DND-41 (cell line): Measurements from ENCODE around the gene UBL3.
A peak's percentile ranks its signal among the peaks of the same experiment; 100 is the strongest.

Source experiments
- ATAC-seq: fragments of 200-7000 bp; cut with Tn5 transposase; 3 replicates; pipeline ENCODE4 v1.9.1; 2021; ENCODE audit warnings: low read depth; ENCODE audit not compliant: insufficient read depth
- DNase-seq: peaks from one replicate; pipeline ENCODE4 v3.0.0-alpha.2; 2020
- H2AFZ ChIP-seq: 2 replicates; pipeline ENCODE4 v1.6.0; 2012; ENCODE audit warnings: low read depth, low read length
- H3K27ac ChIP-seq: 2 replicates; pipeline ENCODE4 v1.5.1; 2012; ENCODE audit warnings: low read length, inconsistent platforms
- H3K27me3 ChIP-seq: fragments of 200-600 bp; sonication (generic); 2 replicates; pipeline ENCODE4 v1.6.0; 2012; ENCODE audit warnings: low read length, mild to moderate bottlenecking, inconsistent platforms; ENCODE audit not compliant: insufficient read depth, poor library complexity
- H3K36me3 ChIP-seq: 2 replicates; pipeline ENCODE4 v1.5.1; 2012; ENCODE audit warnings: low read length, inconsistent platforms; ENCODE audit not compliant: insufficient read depth
- H3K4me1 ChIP-seq: 2 replicates; pipeline ENCODE4 v1.5.1; 2012; ENCODE audit warnings: mild to moderate bottlenecking, low read length; ENCODE audit not compliant: insufficient read depth
- H3K4me2 ChIP-seq: 2 replicates; pipeline ENCODE4 v1.6.0; 2012; ENCODE audit warnings: mild to moderate bottlenecking, moderate library complexity, low read length, inconsistent platforms; ENCODE audit not compliant: insufficient read depth
- H3K4me3 ChIP-seq, 2 experiments: fragments of 200-600 bp in 1 of 2; shearing (Covaris generic) in 1 of 2; 2 replicates each; pipeline ENCODE4 v1.5.1; 2012 to 2016; ENCODE audit warnings: inconsistent platforms in 2 of 2, low read length in 2 of 2, mild to moderate bottlenecking in 2 of 2, low read depth in 1 of 2, moderate library complexity in 1 of 2
- H3K79me2 ChIP-seq: 2 replicates; pipeline ENCODE4 v1.6.0; 2012; ENCODE audit warnings: low read length, inconsistent platforms; ENCODE audit not compliant: insufficient read depth
- H3K9ac ChIP-seq: 2 replicates; pipeline ENCODE4 v1.6.0; 2012; ENCODE audit warnings: low read depth, mild to moderate bottlenecking, inconsistent platforms, low read length, moderate library complexity
- H3K9me3 ChIP-seq: 2 replicates; pipeline ENCODE4 v1.5.1; 2012; ENCODE audit warnings: low read length, moderate library complexity, mild to moderate bottlenecking, inconsistent platforms; ENCODE audit not compliant: insufficient read depth, severe bottlenecking
- H4K20me1 ChIP-seq: 2 replicates; pipeline ENCODE4 v1.6.0; 2012; ENCODE audit warnings: low read length; ENCODE audit not compliant: insufficient read depth
- CTCF ChIP-seq: IDR thresholded peaks from 2 replicates; pipeline ENCODE4 v1.5.1; 2012; ENCODE audit warnings: borderline replicate concordance, low read length, moderate library complexity, mild to moderate bottlenecking; ENCODE audit not compliant: poor library complexity, severe bottlenecking; ENCODE audit errors: extremely low read depth
- EZH2 ChIP-seq: IDR thresholded peaks from 3 replicates; pipeline ENCODE4 v1.6.1; 2012; ENCODE audit warnings: borderline replicate concordance, low read depth, mild to moderate bottlenecking, moderate library complexity, low read length, inconsistent platforms; ENCODE audit not compliant: severe bottlenecking

Gene UBL3

GRCh38 chr13:29850213-29850898 is at the start of gene UBL3:
Gene UBL3, minus strand, starts transcription at chr13:29850617. Its CDS starts 1,079 bp downstream, at chr13:29849538.
- Histone ChIP-seq H4K20me1 (no peaks in the 10 kb centered on the region), H3K4me1 (peaks cover 28% of the 10 kb centered on the region), H3K9me3 (no peaks in the 10 kb centered on the region), H3K9ac (peak within 1 kb of the TSS; percentile 73), H3K79me2 (peaks cover 17% of the 10 kb centered on the region), H3K27ac (peak within 1 kb of the TSS; percentile 65), H3K36me3 (no peaks in the 10 kb centered on the region), H2AFZ (peak within 1 kb of the TSS; percentile 80), H3K4me3 (peak within 1 kb of the TSS; percentile 60 to 79), H3K27me3 (no peaks in the 10 kb centered on the region), H3K4me2 (peak within 1 kb of the TSS; percentile 80)
- DNase-seq, result peak; percentile 94
- TF ChIP-seq CTCF (no peak), EZH2 (no peak)
- ATAC-seq, result peak; percentile 89

- TF ChIP-seq EZH2 (no peak), CTCF (no peak)
- H3K9ac ChIP-seq, result no peak overlapping the region
- DNase-seq (no peak), ATAC-seq (no peak)
- peaks cover 19% of the 10 kb centered on the region for H3K27me3 ChIP-seq
- H3K36me3 ChIP-seq, result no peaks in the 10 kb centered on the region
- H4K20me1 ChIP-seq, result no peaks in the 10 kb centered on the region
- H3K4me1 ChIP-seq, result peaks cover under 1% of the 10 kb centered on the region; the same call in 1 of the 2 replicates
- no peak overlapping the region for H2AFZ ChIP-seq
- H3K79me2 ChIP-seq, result no peaks in the 10 kb centered on the region
- H3K4me2 ChIP-seq, result no peak overlapping the region
- H3K9me3 ChIP-seq, result no peaks in the 10 kb centered on the region
- H3K4me3 ChIP-seq, result no peak overlapping the region
- H3K27ac ChIP-seq, result no peak overlapping the region
Measured at GRCh38 chr13:29897102-29897501, 46.7 kb upstream of the UBL3 start.

DNA sequence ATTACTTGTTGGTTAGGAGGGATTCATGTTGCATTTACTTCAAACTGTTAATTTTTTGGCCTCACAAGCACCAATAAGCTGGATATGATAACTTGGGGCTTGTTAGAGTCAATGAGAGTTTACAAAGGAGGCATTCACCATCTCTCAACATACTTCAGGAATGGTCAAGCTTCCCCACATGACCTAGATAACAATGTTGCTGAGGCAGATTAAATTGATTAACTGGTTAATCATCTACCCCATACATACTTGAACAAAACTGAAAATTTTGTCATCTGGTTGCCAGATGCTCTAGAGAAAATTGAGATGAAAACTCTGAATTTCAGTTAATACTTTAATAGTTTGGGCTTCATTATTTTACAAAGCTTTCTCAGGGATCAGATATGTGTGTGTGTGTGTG is 43.0 kb upstream of the UBL3 start:
- peaks cover 19% of the 10 kb centered on the region for H3K27me3 ChIP-seq
- no peak overlapping the region for H3K27ac ChIP-seq
- H3K79me2 ChIP-seq, result no peaks in the 10 kb centered on the region
- no peak overlapping the region for H2AFZ ChIP-seq
- no peaks in the 10 kb centered on the region for H3K36me3 ChIP-seq
- no peak overlapping the region for H3K4me3 ChIP-seq
- H3K4me2 ChIP-seq, result no peak overlapping the region
- no peaks in the 10 kb centered on the region for H4K20me1 ChIP-seq
- H3K9me3 ChIP-seq, result no peaks in the 10 kb centered on the region
- no peak for ATAC-seq
- H3K9ac ChIP-seq, result no peak overlapping the region
- TF ChIP-seq EZH2 (no peak), CTCF (no peak)
- no peaks in the 10 kb centered on the region for H3K4me1 ChIP-seq
- no peak for DNase-seq

DNA sequence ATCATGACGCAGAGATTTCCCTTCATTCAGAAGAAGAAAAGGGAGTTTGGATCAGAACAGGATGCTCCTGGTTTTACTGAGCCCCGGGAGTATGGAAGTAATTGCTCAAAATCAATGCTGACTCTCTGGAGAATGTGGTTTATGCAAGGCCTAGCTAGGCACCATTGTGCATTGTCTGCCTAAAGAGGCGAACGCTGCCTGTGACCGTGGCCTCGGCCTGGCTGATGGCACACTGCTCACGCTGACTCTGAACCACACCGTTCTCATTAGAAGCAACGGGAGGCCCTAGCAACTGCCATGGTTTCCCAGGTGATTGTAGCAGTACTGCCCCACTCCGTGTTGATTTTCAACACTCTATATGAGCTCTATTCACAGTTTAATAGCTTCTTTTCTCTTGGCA is 41.7 kb upstream of the UBL3 start:
- H4K20me1 ChIP-seq, result no peaks in the 10 kb centered on the region
- no peak overlapping the region for H3K4me3 ChIP-seq
- peaks cover 18% of the 10 kb centered on the region for H3K27me3 ChIP-seq
- no peak overlapping the region for H2AFZ ChIP-seq
- no peaks in the 10 kb centered on the region for H3K9me3 ChIP-seq
- no peak overlapping the region for H3K9ac ChIP-seq
- H3K27ac ChIP-seq, result no peak overlapping the region
- ATAC-seq (no peak), DNase-seq (no peak)
- H3K36me3 ChIP-seq, result no peaks in the 10 kb centered on the region
- H3K79me2 ChIP-seq, result no peaks in the 10 kb centered on the region
- H3K4me1 ChIP-seq, result no peaks in the 10 kb centered on the region
- TF ChIP-seq EZH2 (no peak), CTCF (no peak)
- H3K4me2 ChIP-seq, result no peak overlapping the region
